ENCODE data around the gene CFAP58.
"Not testable (repeated sequence)": the region's sequence is repeated elsewhere in the genome, so short reads cannot be mapped to it uniquely, and the experiment has no call there.

CFAP58 gene

GRCh38 chr10:104433669-104434068 lies 80.0 kb downstream of the CFAP58 start:
- DNase-seq (ENCODE audit: low read depth in 2 of 2): no peak

GRCh38 chr10:104434601-104435000 lies 81.0 kb downstream of the CFAP58 start:
- DNase-seq (ENCODE audit: low read depth in 2 of 2): no peak

GRCh38 chr10:104435822-104436221 lies 82.2 kb downstream of the CFAP58 start:
- DNase-seq (ENCODE audit: low read depth in 2 of 2): no peak

GRCh38 chr10:104437226-104437625 lies 83.6 kb downstream of the CFAP58 start:
- no peak for DNase-seq (ENCODE audit: low read depth in 2 of 2)

- no peak for DNase-seq (ENCODE audit: low read depth in 2 of 2)
Observed at GRCh38 chr10:104440221-104440620, 86.6 kb downstream of the CFAP58 start.

- no peak for DNase-seq (ENCODE audit: low read depth in 2 of 2)
Observed at GRCh38 chr10:104441329-104442000, 87.8 kb downstream of the CFAP58 start.

GRCh38 chr10:104445359-104445758 lies 91.7 kb downstream of the CFAP58 start:
- DNase-seq (ENCODE audit: low read depth in 2 of 2): no peak

- no peak for DNase-seq (ENCODE audit: low read depth in 2 of 2)
Observed at GRCh38 chr10:104446151-104446550, 92.5 kb downstream of the CFAP58 start.

- no peak for DNase-seq (ENCODE audit: low read depth in 2 of 2)
Observed at GRCh38 chr10:104447331-104447730, 93.7 kb downstream of the CFAP58 start.

GRCh38 chr10:104447906-104448305 lies 94.3 kb downstream of the CFAP58 start:
- DNase-seq (ENCODE audit: low read depth in 2 of 2): no peak

- DNase-seq (ENCODE audit: low read depth in 2 of 2): no peak
Observed at GRCh38 chr10:104449391-104449790, 95.8 kb downstream of the CFAP58 start.

GRCh38 chr10:104450490-104450889 lies 96.9 kb downstream of the CFAP58 start:
- DNase-seq (ENCODE audit: low read depth in 2 of 2): no peak

- no peak for DNase-seq (ENCODE audit: low read depth in 2 of 2)
Observed at GRCh38 chr10:104450954-104451353, 97.3 kb downstream of the CFAP58 start.

GRCh38 chr10:104452977-104453376 lies 99.3 kb downstream of the CFAP58 start:
- no peak for DNase-seq (ENCODE audit: low read depth in 2 of 2)

GRCh38 chr10:104456802-104457542 lies 103.3 kb downstream of the CFAP58 start:
- no peak for DNase-seq (ENCODE audit: low read depth in 2 of 2)

GRCh38 chr10:104457543-104457828 lies 103.9 kb downstream of the CFAP58 start:
- DNase-seq (ENCODE audit: low read depth in 2 of 2): no peak

GRCh38 chr10:104465575-104465974 lies 111.9 kb downstream of the CFAP58 start:
- DNase-seq (ENCODE audit: low read depth in 2 of 2): not testable (repeated sequence)

GRCh38 chr10:104468818-104469217 lies 115.2 kb downstream of the CFAP58 start:
- not testable (repeated sequence) for DNase-seq (ENCODE audit: low read depth in 2 of 2)

- no peak for DNase-seq (ENCODE audit: low read depth in 2 of 2)
Observed at GRCh38 chr10:104472505-104472904, 118.9 kb downstream of the CFAP58 start.

GRCh38 chr10:104472957-104473745 lies 119.5 kb downstream of the CFAP58 start:
- no peak for DNase-seq (ENCODE audit: low read depth in 2 of 2)

- no peak for DNase-seq (ENCODE audit: low read depth in 2 of 2)
Observed at GRCh38 chr10:104478380-104478779, 124.7 kb downstream of the CFAP58 start.

GRCh38 chr10:104479906-104480593 lies 126.4 kb downstream of the CFAP58 start:
- no peak for DNase-seq (ENCODE audit: low read depth in 2 of 2)
